SK-N-MC (cell line): Measurements from ENCODE around the gene GRIK3.
"Not testable (repeated sequence)": the region's sequence is repeated elsewhere in the genome, so short reads cannot be mapped to it uniquely, and the experiment has no call there.

ENCODE experiments used
- DNase-seq: peaks from one replicate; pipeline ENCODE4 v3.0.0-alpha.2; 2011; ENCODE audit warnings: low read depth, low spot score
- H3K27ac ChIP-seq: fragments of 200-600 bp; sonication (generic); 2 replicates; pipeline ENCODE4 v1.5.1; 2016; ENCODE audit warnings: mixed run types
- H3K36me3 ChIP-seq: fragments of 200-600 bp; sonication (generic); 2 replicates; pipeline ENCODE4 v1.6.1; 2017; ENCODE audit warnings: antibody characterized with exemption, low read length, mixed read lengths; ENCODE audit not compliant: insufficient read depth
- H3K4me3 ChIP-seq: fragments of 200-600 bp; sonication (generic); 2 replicates; pipeline ENCODE4 v1.5.1; 2016
- H3K9ac ChIP-seq: fragments of 200-600 bp; sonication (generic); 2 replicates; pipeline ENCODE4 v1.8.0; 2017; ENCODE audit warnings: mixed run types, mixed read lengths; ENCODE audit not compliant: insufficient read length
- H3K9me3 ChIP-seq: fragments of 200-600 bp; sonication (generic); 2 replicates; pipeline ENCODE4 v1.6.1; 2017; ENCODE audit warnings: low read depth, mild to moderate bottlenecking, antibody characterized with exemption, low read length, moderate library complexity, mixed read lengths
- EZH2 ChIP-seq: fragments of 200-600 bp; sonication (generic); IDR thresholded peaks from one replicate; pipeline ENCODE4 v1.6.1; 2017; ENCODE audit warnings: antibody characterized with exemption
- FOXP2 ChIP-seq: optimal IDR thresholded peaks from 2 replicates; pipeline ENCODE3; 2011; ENCODE audit warnings: mild to moderate bottlenecking, moderate library complexity; ENCODE audit not compliant: insufficient read depth; ENCODE audit errors: extremely low read length, control extremely low read depth
- POLR2AphosphoS5 ChIP-seq: IDR thresholded peaks from 2 replicates; pipeline ENCODE4 v1.6.1; 2012; ENCODE audit warnings: mild to moderate bottlenecking, low read depth, low read length, borderline replicate concordance

The GRIK3 gene

DNA sequence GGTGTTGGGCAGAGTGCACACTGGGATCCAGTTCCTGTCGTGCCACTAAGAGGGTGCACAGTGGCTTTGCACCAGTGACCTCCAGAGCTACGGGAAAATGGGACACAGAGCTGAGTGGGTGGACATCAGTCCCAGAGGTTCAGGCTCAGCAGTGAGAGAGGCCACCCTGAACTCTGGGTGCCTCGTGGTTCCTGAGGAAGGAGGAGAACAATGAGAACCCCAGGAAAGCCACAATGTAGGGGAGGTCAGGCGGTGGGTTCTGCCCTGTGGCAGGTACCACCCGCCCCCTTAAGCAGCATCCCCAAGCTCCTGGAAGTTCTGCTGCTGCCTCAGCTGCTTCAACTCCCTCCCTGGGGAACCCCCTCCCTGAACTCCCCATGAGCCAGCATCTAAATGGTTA, 112.2 kb downstream of the GRIK3 start:
- TF ChIP-seq EZH2: no peak
- no peak for TF ChIP-seq FOXP2
- TF ChIP-seq POLR2AphosphoS5: no peak
- H3K36me3 ChIP-seq: no peaks in the 10 kb centered on the region; the same call in 1 of the 2 replicates
- H3K27ac ChIP-seq: no peak overlapping the region
- H3K9ac ChIP-seq: no peak overlapping the region
- H3K9me3 ChIP-seq: no peaks in the 10 kb centered on the region
- no peak for DNase-seq
- no peak overlapping the region for H3K4me3 ChIP-seq

- Histone ChIP-seq H3K4me3 (no peak overlapping the region), H3K36me3 (no peaks in the 10 kb centered on the region; the same call in 1 of the 2 replicates), H3K9ac (no peak overlapping the region), H3K9me3 (no peaks in the 10 kb centered on the region), H3K27ac (no peak overlapping the region)
- no peak for TF ChIP-seq FOXP2
- no peak for TF ChIP-seq EZH2
- TF ChIP-seq POLR2AphosphoS5: no peak
- no peak for DNase-seq
These were observed 113.4 kb downstream of the GRIK3 start for GRCh38 chr1:36920801-36921405.

- H3K27ac ChIP-seq: no peak overlapping the region
- TF ChIP-seq FOXP2 (no peak), POLR2AphosphoS5 (no peak), EZH2 (no peak)
- H3K4me3 ChIP-seq: no peak overlapping the region
- H3K36me3 ChIP-seq: no peaks in the 10 kb centered on the region; the same call in 1 of the 2 replicates
- no peak for DNase-seq
- no peak overlapping the region for H3K9ac ChIP-seq
- no peaks in the 10 kb centered on the region for H3K9me3 ChIP-seq
These were observed 113.9 kb downstream of the GRIK3 start for GRCh38 chr1:36920371-36920770.

DNA sequence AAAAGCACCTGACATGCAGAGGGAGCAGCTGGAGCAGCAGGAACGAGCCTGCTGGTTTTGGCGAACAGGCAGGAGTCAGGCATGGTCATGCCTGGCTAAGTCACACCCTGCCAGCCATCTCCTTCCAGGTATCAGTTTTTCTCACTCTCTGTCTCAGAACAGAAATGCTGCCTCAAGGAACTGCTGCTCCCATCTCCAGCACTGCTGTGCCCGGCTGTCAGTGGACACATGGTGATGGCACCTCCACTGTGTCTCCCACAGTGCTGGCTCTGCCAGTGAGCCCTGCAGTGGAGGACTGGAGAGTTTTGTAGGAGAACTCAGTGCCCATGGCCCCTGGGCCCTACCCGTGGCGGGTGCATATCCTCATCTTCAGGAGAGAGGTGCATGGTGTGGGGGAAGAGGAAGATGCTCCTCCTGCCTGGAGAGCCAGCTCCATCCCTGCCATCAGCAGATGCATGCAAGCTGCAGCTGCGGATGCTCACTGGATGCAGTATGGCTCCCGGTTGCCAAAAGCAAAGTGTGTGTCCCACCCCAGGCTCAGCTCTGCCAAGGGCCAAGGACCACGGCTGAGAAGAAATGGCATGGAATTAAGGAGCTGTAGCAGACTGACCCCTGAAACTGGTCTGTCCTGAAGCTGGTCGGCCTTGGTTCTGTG, 114.7 kb downstream of the GRIK3 start:
- H3K9ac ChIP-seq: no peak overlapping the region
- H3K27ac ChIP-seq: no peak overlapping the region
- H3K4me3 ChIP-seq: no peak overlapping the region
- no peaks in the 10 kb centered on the region; the same call in 1 of the 2 replicates for H3K36me3 ChIP-seq
- no peak for DNase-seq
- TF ChIP-seq EZH2: no peak
- H3K9me3 ChIP-seq: no peaks in the 10 kb centered on the region

DNA sequence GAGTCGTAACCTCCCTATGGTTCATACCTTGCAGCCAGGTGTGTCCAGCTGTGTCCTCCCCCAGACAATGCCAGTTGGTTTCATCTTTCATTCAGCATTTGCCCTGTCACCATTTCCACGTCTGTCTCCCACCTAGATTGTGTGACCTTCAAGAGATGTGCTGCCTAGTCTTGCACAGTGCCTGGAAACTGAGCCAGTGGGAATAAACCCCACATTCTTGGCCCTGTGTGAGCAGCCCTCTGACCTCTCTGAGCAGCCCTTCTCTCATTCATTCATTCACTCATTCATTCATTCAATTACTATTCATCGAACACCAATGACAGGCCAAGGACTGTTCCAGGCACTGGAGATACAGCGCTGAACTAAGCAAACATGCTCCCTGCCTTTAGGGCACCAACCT, 115.7 kb downstream of the GRIK3 start:
- no peak overlapping the region for H3K4me3 ChIP-seq
- H3K36me3 ChIP-seq: no peaks in the 10 kb centered on the region; the same call in 1 of the 2 replicates
- no peak overlapping the region for H3K9ac ChIP-seq
- no peak overlapping the region for H3K27ac ChIP-seq
- no peak for TF ChIP-seq POLR2AphosphoS5
- TF ChIP-seq EZH2: no peak
- TF ChIP-seq FOXP2: no peak
- DNase-seq: no peak
- H3K9me3 ChIP-seq: no peaks in the 10 kb centered on the region

- H3K27ac ChIP-seq: not testable (repeated sequence)
These were observed 117.8 kb downstream of the GRIK3 start for GRCh38 chr1:36916542-36916941.

GRCh38 chr1:36913484-36914060, 120.7 kb downstream of the GRIK3 start:
- Histone ChIP-seq H3K9me3 (no peaks in the 10 kb centered on the region), H3K9ac (no peak overlapping the region), H3K4me3 (no peak overlapping the region), H3K36me3 (no peaks in the 10 kb centered on the region; the same call in 1 of the 2 replicates), H3K27ac (no peak overlapping the region)
- DNase-seq: no peak
- TF ChIP-seq EZH2: no peak
- no peak for TF ChIP-seq POLR2AphosphoS5
- no peak for TF ChIP-seq FOXP2

More at GRCh38 chr1:36916542-36916941, 117.8 kb downstream of the GRIK3 start:
- not testable (repeated sequence) for H3K36me3 ChIP-seq, DNase-seq, H3K4me3 ChIP-seq, H3K9ac ChIP-seq, H3K9me3 ChIP-seq

DNA sequence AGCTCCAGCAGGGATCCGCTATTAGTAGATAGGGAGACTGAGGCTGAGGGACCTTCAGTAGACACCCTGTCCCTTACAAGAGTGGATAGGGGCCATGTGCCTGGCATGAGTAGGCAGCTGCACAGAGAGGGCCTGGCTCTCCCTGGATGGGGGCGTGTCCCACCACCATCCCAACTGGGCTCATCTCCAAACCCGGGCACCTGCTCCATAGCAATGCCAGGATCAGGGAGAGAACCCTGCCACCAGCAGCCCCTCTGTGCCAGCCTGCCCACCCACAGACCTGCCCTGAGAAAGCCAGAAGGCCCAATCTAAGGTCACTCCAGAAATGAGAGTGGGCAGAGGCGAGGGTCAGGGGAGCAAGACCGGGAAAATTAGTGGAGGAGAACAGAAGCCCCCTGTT, 121.3 kb downstream of the GRIK3 start:
- Histone ChIP-seq H3K9ac (no peak overlapping the region), H3K9me3 (no peaks in the 10 kb centered on the region), H3K4me3 (no peak overlapping the region), H3K36me3 (no peaks in the 10 kb centered on the region; the same call in 1 of the 2 replicates), H3K27ac (no peak overlapping the region)
- DNase-seq: no peak
- TF ChIP-seq EZH2 (no peak), FOXP2 (no peak), POLR2AphosphoS5 (no peak)
